ENCODE data around the gene COX15. TPM values are rescaled to one million over a fixed set of nuclear protein-coding genes. Genes with fewer than 3 reads are reported as not detected.

Gene COX15
- total RNA-seq, 1 donor from 2014 or later, result 45.7 TPM

Other genes starting within 250 kb of the COX15 start
- gene NKX2-3, start 199.2 kb downstream of the COX15 start, total RNA-seq, result 6.2 TPM
- gene SLC25A28, start 111.7 kb downstream of the COX15 start, total RNA-seq, result 23.3 TPM
- 9.7 TPM for gene ENTPD7, start 72.6 kb downstream of the COX15 start, total RNA-seq
- 33.7 TPM for gene CUTC, start 107 bp upstream of the COX15 start, total RNA-seq
- gene ABCC2, start 50.5 kb upstream of the COX15 start, total RNA-seq, result 0.72 TPM